Breast epithelium (tissue), 3 donors: Measurements from ENCODE around the gene FAM163A.

Experiments
- POLR2AphosphoS5 ChIP-seq, 3 donors: sonication (generic); formaldehyde crosslinking; IDR thresholded peaks; one replicate each; pipeline ENCODE4 v1.6.1; 2017; ENCODE audit warnings: antibody characterized with exemption in 3 of 3
- TF ChIP-seq, protein P1 (sequence below), 3 donors: fragments of 450-650 bp; IDR thresholded peaks; one replicate each; pipeline ENCODE4 v1.5.1; 2016 to 2017; ENCODE audit warnings: antibody characterized with exemption in 3 of 3, mild to moderate bottlenecking in 3 of 3, moderate library complexity in 3 of 3

DNA sequence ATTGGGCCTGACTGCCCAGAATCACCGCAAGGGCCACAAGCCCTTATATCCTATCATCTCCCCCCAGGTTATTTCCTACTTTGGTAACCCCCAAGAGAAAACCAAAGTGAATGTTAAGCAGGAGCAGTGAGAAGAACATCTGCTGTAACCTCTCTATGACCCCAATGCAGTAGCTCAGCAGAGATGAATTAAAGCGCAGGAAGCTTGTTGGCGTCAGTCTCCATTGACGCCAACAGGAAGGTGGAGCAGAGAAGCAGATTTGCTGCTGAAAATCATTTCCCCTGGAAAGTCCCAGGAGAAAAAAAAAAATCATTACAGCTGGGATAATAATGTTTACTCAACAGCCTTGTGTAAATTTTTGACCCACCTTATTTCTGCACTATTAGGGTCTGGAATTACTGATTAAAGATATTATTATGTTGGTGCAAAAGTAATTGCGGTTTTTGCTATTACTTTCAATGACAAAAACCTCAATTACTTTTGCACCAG lies 33.2 kb upstream of the FAM163A start:
- TF ChIP-seq, protein P1, sequence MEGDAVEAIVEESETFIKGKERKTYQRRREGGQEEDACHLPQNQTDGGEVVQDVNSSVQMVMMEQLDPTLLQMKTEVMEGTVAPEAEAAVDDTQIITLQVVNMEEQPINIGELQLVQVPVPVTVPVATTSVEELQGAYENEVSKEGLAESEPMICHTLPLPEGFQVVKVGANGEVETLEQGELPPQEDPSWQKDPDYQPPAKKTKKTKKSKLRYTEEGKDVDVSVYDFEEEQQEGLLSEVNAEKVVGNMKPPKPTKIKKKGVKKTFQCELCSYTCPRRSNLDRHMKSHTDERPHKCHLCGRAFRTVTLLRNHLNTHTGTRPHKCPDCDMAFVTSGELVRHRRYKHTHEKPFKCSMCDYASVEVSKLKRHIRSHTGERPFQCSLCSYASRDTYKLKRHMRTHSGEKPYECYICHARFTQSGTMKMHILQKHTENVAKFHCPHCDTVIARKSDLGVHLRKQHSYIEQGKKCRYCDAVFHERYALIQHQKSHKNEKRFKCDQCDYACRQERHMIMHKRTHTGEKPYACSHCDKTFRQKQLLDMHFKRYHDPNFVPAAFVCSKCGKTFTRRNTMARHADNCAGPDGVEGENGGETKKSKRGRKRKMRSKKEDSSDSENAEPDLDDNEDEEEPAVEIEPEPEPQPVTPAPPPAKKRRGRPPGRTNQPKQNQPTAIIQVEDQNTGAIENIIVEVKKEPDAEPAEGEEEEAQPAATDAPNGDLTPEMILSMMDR (IDR thresholded peaks at IDR 0.05), result no peak
- TF ChIP-seq POLR2AphosphoS5 (IDR thresholded peaks at IDR 0.05), result no peak
